Right lobe of liver (tissue), 6 donors: ENCODE results near the gene C20orf173. TPM values are rescaled to one million over a fixed set of nuclear protein-coding genes. Genes with fewer than 3 reads are reported as not detected.

Experiments used
- ATAC-seq, 4 donors: fragments of 200-7000 bp; cut with Tn5 transposase; one replicate each; pipeline ENCODE4 v1.9.1; 2020; ENCODE audit warnings: mild to moderate bottlenecking in 4 of 4, moderate library complexity in 4 of 4
- DNase-seq, 3 donors: peaks; one replicate each; pipeline ENCODE4 v3.0.0-alpha.2; 2020
- H3K27ac ChIP-seq, 3 donors: fragments of 200-600 bp; one replicate each; pipeline ENCODE4 v1.8.0; 2022
- H3K27me3 ChIP-seq, 2 donors: fragments of 200-600 bp; one replicate each; pipeline ENCODE4 v1.8.0; 2022
- H3K36me3 ChIP-seq, 4 donors: fragments of 200-600 bp; sonication (generic) in 1 of 4; one replicate each; pipeline versions ENCODE4 v1.5.1 to v1.8.0; 2017 to 2022; ENCODE audit warnings: control low read depth in 1 of 4
- H3K4me1 ChIP-seq, 4 donors: fragments of 200-600 bp; sonication (generic) in 1 of 4; one replicate each; pipeline versions ENCODE4 v1.5.1 to v1.8.0; 2017 to 2022; ENCODE audit warnings: control low read depth in 1 of 4
- H3K4me3 ChIP-seq, 3 donors: fragments of 200-600 bp; one replicate each; pipeline ENCODE4 v1.8.0; 2022
- H3K9me3 ChIP-seq, 4 donors: fragments of 200-600 bp; sonication (generic) in 1 of 4; one replicate each; pipeline versions ENCODE4 v1.5.1 to v1.8.0; 2017 to 2022; ENCODE audit warnings: control low read depth in 1 of 4
- CTCF ChIP-seq, 4 donors: fragments of 200-600 bp in 3 of 4; fragments of 450-650 bp in 1 of 4; IDR thresholded peaks; one replicate each; pipeline versions ENCODE4 v1.5.1 to v1.8.0; 2016 to 2022; ENCODE audit warnings: antibody characterized with exemption in 4 of 4, mild to moderate bottlenecking in 2 of 4
- POLR2A ChIP-seq: fragments of 450-650 bp; IDR thresholded peaks from one replicate; pipeline ENCODE4 v1.6.1; 2017; ENCODE audit warnings: antibody characterized with exemption, mild to moderate bottlenecking
- WGBS: methylation state at CpG from one replicate; pipeline ENCODE4 v1.1.6; 2018; ENCODE audit warnings: low coverage, low lambda C conversion rate; ENCODE audit not compliant: insufficient coverage; ENCODE audit errors: missing lambda C conversion rate; 5-methylcytosine and 5-hydroxymethylcytosine counted together
- intact Hi-C, 2 donors: fragments of 100-400 bp; cut with DNase I; formaldehyde crosslinking; loops; one replicate each; pipeline versions ENCODE4 v1.11.2 to v1.14.1; 2022
- total RNA-seq, 6 experiments: library from RNA; depleted of rRNA in 2 of 6; stranded (reverse); fragments of >200 nt in 2 of 6; fragmentation: NEBNext Ultra II Directional in 3 of 6; extraction: Animal tissue kit (Norgen Biotek cat#: 25700) in 3 of 6; gene quantifications; one replicate each; pipeline versions ENCODE4 v1.1.0 to v1.2.4, GENCODE V29; 2016 to 2023
- donor health status: DM: no; HTN: yes; CAD: no.
- donor health status: DM: no; HTN: no; CAD: no.
- donor health status: DM: no; HTN: no; CAD: no.
- donor health status: DM: no; HTN: yes; CAD: no.
- donor health status: DM: no; HTN: yes; CAD: no.

The C20orf173 gene
- total RNA-seq, 6 experiments from 2014 or later = not detected

GRCh38 chr20:35572838-35573237 is 43.4 kb upstream of the C20orf173 start:
- H3K9me3 ChIP-seq = no peaks in the 10 kb centered on the region
- WGBS = 96% methylated on average over 4 of the region's 4 CpGs
- TF ChIP-seq CTCF (IDR thresholded peaks at IDR 0.05) (no peak), POLR2A (no peak)
- DNase-seq (no peak), ATAC-seq (no peak)
- no peak overlapping the region for H3K27ac ChIP-seq
- H3K4me1 ChIP-seq = no peaks in the 10 kb centered on the region
- no peaks in the 10 kb centered on the region for H3K36me3 ChIP-seq
- intact Hi-C loops = no loop called here
- H3K4me3 ChIP-seq = no peak overlapping the region
- no peaks in the 10 kb centered on the region for H3K27me3 ChIP-seq

- ATAC-seq (no peak), DNase-seq (no peak)
- Histone ChIP-seq H3K9me3 (no peaks in the 10 kb centered on the region), H3K27ac (no peak overlapping the region), H3K36me3 (no peaks in the 10 kb centered on the region), H3K4me3 (no peak overlapping the region), H3K4me1 (no peaks in the 10 kb centered on the region), H3K27me3 (no peaks in the 10 kb centered on the region)
- intact Hi-C loops = no loop called here
- TF ChIP-seq CTCF (IDR thresholded peaks at IDR 0.05) (no peak), POLR2A (no peak)
Observed at GRCh38 chr20:35571555-35571954, 42.1 kb upstream of the C20orf173 start.

DNA sequence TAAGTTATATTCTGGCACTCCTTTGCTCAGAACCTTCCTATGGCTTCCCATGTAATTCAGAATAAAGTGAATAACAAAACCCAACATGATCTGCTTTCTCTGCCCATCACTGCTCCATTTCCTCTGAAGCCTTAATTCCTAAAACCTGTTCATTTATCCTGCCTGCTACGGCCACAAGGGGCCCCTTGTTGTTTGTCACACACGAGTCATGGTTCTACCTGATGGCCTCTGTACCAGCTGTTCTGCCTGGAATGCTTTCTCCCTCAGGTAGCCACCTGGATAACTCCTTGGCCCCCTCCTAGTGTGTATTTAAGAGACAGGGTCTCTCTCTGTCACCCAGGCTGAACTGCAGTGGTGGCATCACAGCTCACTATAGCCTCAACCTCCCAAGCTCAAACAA is 39.2 kb upstream of the C20orf173 start:
- Histone ChIP-seq H3K4me3 (no peak overlapping the region), H3K36me3 (no peaks in the 10 kb centered on the region), H3K9me3 (no peaks in the 10 kb centered on the region), H3K4me1 (no peaks in the 10 kb centered on the region), H3K27ac (no peak overlapping the region), H3K27me3 (no peaks in the 10 kb centered on the region)
- intact Hi-C loops = no loop called here
- peak in 1 of 3 donors; percentile 11 for DNase-seq
- peak in 3 of 4 donors; percentile 39 to 69 (median 49) for ATAC-seq
- TF ChIP-seq CTCF (IDR thresholded peaks at IDR 0.05) (peak in 3 of 4 donors; percentile 15 to 17 (median 16)), POLR2A (no peak)
- 4% methylated on average over 2 of the region's 2 CpGs for WGBS

GRCh38 chr20:35564905-35565304 is 35.5 kb upstream of the C20orf173 start:
- no peaks in the 10 kb centered on the region for H3K36me3 ChIP-seq
- TF ChIP-seq CTCF (IDR thresholded peaks at IDR 0.05) = no peak
- no peak for TF ChIP-seq POLR2A
- intact Hi-C loops = no loop called here
- ATAC-seq = no peak
- 93% methylated on average over 3 of the region's 7 CpGs for WGBS
- no peaks in the 10 kb centered on the region for H3K27me3 ChIP-seq
- H3K27ac ChIP-seq = no peak overlapping the region
- no peak overlapping the region for H3K4me3 ChIP-seq
- DNase-seq = no peak
- H3K4me1 ChIP-seq = no peaks in the 10 kb centered on the region
- H3K9me3 ChIP-seq = no peaks in the 10 kb centered on the region

GRCh38 chr20:35563834-35564233 is 34.4 kb upstream of the C20orf173 start:
- intact Hi-C loops = no loop called here
- ATAC-seq (no peak), DNase-seq (peak in 1 of 3 donors; percentile 45)
- TF ChIP-seq CTCF (IDR thresholded peaks at IDR 0.05) (no peak), POLR2A (no peak)
- H3K4me3 ChIP-seq = no peak overlapping the region
- H3K27me3 ChIP-seq = no peaks in the 10 kb centered on the region
- H3K4me1 ChIP-seq = no peaks in the 10 kb centered on the region
- no peak overlapping the region for H3K27ac ChIP-seq
- H3K9me3 ChIP-seq = no peaks in the 10 kb centered on the region
- H3K36me3 ChIP-seq = no peaks in the 10 kb centered on the region
- 77% methylated on average over 3 of the region's 10 CpGs for WGBS
